Activated T-cell treated with anti-CD3 and anti-CD28 coated beads for 4 hours (primary cell): ENCODE data around the gene FUBP1.
"Not testable (repeated sequence)": the region's sequence is repeated elsewhere in the genome, so short reads cannot be mapped to it uniquely, and the experiment has no call there.

Experiments used
- DNase-seq: peaks from one replicate; pipeline ENCODE4 v3.0.0-alpha.2; 2020

FUBP1 gene

GRCh38 chr1:77942400-77943140, 36.3 kb downstream of the FUBP1 start:
- DNase-seq = no peak

- no peak for DNase-seq
Measured at GRCh38 chr1:77940921-77941570, 37.8 kb downstream of the FUBP1 start.

GRCh38 chr1:77938651-77939050, 40.2 kb downstream of the FUBP1 start:
- no peak for DNase-seq

GRCh38 chr1:77929806-77930205, 49.1 kb downstream of the FUBP1 start:
- no peak for DNase-seq

DNA sequence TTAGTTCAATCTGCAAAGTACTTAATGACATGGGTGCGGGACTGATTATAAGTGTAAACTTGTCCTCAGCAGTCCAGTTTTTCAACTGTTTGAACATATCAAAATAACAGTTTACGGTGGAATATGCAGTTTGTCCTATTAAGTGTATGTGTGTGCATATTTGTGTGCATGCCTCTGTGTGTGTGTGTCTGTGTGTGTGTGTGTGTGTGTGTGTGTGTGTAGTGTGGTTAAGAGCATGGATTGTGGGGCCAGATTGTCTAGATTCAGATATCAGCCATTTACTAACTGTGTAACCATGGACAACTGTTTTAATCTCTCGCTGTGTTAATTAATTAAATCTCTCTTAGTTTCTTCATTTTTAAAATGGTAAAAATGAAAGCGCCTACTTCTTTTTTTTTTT, 51.5 kb downstream of the FUBP1 start:
- no peak for DNase-seq

- no peak for DNase-seq
Measured at GRCh38 chr1:77926561-77927357, 52.1 kb downstream of the FUBP1 start.

GRCh38 chr1:77925956-77926355, 52.9 kb downstream of the FUBP1 start:
- DNase-seq = no peak

DNA sequence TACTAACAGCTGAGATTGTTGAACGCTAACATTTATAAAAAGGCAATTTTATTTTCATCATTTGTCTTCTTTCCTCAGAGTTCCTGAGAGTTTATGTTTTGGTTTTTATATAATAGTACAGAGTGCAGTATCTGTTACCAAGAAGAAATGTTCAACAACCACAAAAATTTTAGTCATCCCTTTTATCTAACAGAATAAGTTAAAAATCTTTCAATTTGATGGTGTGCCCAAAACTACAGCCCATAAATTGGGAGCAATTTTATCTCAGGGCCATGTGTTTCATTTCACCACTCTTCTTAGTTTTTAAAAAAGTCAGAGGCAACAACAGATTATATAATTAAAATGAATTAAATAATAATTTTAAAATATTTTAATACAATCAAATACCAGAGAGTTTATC, 53.4 kb downstream of the FUBP1 start:
- DNase-seq = no peak

GRCh38 chr1:77918918-77919317, 60.0 kb downstream of the FUBP1 start:
- DNase-seq = not testable (repeated sequence)

DNA sequence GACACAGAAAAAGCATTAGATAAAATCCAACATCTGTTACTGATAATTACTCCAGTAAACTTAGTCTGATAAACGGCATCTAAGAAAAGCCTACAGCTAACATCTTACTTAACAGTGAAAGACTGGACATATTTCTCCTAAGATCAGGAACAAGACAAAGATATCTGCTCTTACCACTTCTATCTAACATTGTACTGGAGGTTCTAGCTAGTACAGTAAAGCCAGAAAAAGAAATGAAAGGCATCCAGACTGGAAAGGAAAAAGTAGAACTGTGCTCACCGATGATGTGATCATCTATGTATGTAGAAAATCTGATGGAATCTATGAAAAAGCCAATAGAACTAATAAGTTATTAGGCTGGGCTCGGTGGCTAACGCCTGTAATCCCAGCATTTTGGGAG, 68.8 kb downstream of the FUBP1 start:
- no peak for DNase-seq

DNA sequence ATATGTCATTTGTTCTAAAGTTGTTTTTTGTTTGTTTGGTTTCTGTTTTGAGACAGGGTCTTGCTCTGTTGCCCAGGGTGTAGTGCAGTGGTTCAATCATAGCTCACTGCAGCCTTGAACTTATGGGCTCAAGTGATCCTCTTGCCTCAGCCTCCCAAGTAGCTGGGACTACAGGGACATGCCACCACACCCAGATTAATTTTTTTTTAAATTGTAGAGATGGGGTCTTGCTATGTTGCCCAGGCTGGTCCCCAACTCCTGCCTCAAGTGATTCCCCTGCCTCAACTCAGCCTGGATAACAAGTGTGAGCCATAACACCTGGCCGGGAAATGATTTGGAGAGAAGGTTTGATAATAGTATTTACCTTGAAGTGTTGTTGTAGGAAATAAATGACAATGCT, 72.2 kb downstream of the FUBP1 start:
- no peak for DNase-seq

GRCh38 chr1:77906019-77906545, 72.8 kb downstream of the FUBP1 start:
- no peak for DNase-seq

DNA sequence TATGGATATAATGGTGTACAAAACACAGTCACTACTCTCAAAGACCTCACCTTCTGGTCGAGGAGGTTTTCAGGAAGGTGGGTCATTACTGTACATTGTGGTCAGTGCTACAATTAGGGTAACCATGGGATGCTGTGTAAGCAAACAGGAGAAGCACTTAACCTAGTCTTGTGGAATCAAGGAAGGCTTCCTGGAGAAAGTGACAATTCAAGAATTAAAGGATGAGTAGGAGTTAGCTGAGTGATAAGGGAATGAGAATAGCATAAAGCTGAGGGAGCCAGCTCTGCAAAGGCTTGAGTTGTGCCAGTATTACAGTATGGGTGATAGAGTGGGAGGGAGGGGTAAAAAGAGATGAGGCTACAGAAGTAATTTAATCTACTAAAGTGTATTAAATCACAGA, 73.3 kb downstream of the FUBP1 start:
- DNase-seq = no peak

DNA sequence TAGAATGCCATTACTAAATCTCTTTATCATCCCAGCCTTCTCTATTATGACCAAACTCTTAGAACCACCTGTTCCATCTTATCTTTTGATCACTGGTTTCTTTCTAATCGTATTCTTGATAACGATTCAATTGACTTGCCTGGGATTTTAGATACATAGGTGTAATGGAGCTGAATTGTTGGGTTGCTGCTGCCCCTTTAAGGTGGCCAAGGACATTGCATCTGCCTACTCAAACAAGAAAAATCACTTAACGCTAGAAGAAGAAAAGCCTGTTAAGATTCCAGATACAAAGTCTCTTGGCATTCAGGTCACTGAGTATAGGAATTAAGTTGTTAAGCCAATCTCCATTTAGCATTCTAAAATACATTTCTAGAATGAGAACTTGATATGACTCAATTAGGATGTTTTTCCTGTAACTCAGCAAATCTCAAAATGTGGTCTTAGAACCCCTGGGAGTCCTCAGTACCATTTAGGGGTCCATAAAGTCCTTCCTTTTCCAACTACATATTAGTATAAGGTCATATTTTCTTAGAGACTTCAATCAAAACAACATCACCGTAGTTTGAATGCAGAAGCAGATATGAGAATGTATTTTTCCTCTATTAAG, 78.1 kb downstream of the FUBP1 start:
- DNase-seq = no peak

DNA sequence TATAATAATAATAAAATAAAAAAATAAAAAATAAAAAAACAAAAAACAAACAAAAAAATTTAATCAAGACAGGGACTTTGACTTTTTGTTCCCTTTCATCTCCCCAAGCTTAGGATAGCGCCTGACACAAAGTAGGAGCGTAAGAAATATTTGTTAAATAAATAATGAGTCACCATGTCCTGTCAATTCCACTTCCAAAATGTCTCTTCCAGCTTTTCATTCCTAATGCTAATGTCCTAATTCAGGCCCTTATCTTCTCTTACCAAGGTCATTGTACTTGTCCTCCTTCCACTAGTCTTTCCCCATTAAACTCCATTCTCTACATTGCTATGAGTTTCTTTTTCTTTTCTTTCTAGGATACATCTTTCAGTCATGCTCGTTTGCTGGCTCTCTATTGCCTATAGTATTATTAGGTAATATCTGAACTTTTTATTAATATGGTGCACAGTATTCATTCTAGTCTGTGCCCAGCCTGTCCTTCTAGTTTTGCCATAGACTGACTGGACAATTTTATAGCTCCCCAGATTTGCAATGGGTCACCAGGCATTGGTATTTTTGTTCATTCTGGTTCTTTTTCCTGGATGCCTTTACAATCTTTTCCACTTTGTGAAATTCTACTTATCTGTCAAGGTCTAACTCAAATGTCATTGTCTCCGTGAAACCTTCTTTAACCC, 79.1 kb downstream of the FUBP1 start:
- DNase-seq = no peak
